HG02970 (cell line): ENCODE data around the gene HP1BP3.
A peak's percentile ranks its signal among the peaks of the same experiment; 100 is the strongest.

Source experiments
- ATAC-seq: cut with Tn5 transposase; IDR thresholded peaks from one replicate; pipeline ENCODE4 v1.9.1; 2021; ENCODE audit warnings: mild to moderate bottlenecking, moderate library complexity, moderate number of reproducible peaks; ENCODE audit not compliant: unreplicated experiment, low FRiP score

The HP1BP3 gene

DNA sequence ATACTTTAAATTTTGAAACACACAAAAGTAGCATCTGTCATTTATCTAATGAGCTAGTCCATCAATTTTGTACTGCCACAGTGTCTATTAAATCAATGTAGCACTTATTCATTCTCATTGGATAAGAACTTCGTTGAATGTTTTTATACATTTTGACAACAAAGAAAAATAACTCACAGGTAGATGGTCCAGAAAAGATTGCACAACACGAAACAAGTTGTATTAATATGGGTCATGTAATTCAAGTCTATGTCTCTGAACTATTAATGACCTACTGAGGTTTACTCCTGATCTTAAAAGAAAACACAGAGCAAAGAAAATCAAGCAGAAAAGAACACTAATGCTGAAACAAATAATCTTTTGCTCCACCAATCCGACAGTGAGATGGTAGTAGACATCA, 15.3 kb downstream of the HP1BP3 start:
- no peak for ATAC-seq

GRCh38 chr1:20770314-20771087, 16.6 kb downstream of the HP1BP3 start:
- no peak for ATAC-seq

GRCh38 chr1:20767271-20767670, 19.8 kb downstream of the HP1BP3 start:
- ATAC-seq: no peak

GRCh38 chr1:20763417-20763816, 23.7 kb downstream of the HP1BP3 start:
- no peak for ATAC-seq

DNA sequence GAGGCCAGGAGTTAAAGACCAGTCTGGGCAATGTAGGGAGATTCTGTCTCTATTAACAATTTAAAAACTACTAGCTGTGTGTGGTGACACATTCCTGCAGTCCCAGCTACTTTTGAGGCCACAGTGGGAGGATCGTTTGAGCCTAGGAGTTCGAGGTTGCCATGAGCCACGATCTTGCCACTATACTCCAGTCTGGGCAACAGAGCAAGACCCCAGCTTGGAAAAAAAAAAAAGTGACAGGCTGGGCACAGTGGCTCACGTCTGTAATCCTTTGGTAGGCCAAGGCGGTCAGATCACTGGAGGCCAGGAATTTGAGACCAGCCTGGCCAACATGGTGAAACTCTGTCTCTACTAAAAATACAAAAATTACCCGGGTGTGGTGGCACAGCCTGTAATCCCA, 26.8 kb downstream of the HP1BP3 start:
- no peak for ATAC-seq

DNA sequence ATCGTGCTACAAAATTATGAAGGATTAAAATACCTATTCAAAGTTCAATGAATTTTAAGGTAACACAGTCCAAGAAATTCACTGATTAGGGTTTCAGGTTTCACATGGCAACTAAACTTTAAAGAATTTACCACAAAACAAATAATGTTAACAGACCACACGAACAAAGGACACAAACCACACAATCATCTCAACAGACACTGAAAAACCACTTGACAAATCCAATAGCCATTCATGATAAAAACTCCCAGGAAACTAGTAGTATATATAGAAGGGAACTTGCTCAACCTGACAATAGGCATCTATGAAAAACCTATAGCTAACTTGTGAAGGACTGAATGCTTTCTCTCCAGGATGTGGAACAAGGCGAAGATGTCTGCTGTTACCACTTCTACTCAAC, 33.5 kb downstream of the HP1BP3 start:
- no peak for ATAC-seq

GRCh38 chr1:20751462-20751990, 35.6 kb downstream of the HP1BP3 start:
- no peak for ATAC-seq

DNA sequence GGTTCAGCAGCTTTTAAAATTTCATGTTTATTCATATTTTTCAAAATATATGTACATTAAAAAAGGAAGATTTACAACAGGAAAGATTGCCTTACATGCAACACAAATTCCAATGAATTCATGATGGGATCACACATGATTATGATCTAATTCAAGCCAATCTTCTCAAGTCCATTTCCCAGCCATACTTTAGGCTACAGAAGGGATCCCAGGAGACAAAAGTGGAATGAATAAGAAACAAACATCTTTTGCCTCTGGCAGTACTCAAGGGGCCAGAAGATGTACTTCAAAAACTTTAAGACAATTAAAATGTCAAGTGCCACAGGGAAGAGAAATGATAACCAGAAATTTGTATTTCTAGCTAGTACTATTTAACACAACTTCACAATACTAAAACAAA, 44.4 kb downstream of the HP1BP3 start:
- no peak for ATAC-seq

GRCh38 chr1:20740781-20741180, 46.3 kb downstream of the HP1BP3 start:
- no peak for ATAC-seq

DNA sequence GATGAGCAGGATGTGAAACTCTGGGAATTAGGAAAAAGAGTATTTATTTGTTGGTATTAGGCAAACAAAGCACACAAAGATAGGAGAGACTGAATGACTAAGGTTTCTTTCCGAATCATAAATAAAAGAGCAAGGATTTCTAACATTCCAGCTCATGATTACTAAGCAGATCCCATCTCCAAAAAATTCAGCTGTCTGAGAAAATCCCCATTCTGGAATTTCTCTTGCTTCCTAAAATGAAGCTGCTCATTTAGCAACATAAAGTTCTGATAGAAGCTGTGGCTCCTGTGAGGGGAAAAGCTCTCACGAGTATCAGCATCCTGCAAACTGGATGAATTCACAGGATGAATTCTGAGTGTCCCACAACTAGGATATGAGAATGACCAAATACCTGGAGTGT, 47.9 kb downstream of the HP1BP3 start:
- ATAC-seq: no peak

DNA sequence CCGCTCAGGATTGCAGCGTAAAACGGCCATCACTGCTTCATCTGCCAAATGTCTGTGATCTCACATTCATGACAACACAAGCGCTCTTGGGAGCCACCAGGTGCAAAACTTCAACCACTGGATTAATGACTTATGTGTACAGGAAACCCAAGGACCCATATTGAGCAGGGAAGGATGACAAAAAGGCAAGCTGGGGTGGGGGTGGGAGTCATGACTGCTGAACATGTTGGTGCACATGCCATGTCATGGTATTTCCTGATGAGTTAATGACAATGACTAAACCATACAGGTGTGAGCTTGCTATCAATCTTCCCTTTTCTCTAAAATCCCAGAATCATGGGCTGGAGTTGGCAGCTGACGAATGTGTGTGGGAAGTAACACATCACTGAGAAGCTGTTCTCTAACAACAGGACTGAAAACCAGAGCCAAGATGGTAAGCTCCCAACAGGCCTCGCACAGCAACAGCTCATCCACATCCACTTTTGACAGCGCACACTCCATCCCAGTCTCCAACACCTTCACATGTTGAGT, 51.5 kb downstream of the HP1BP3 start:
- no peak for ATAC-seq

DNA sequence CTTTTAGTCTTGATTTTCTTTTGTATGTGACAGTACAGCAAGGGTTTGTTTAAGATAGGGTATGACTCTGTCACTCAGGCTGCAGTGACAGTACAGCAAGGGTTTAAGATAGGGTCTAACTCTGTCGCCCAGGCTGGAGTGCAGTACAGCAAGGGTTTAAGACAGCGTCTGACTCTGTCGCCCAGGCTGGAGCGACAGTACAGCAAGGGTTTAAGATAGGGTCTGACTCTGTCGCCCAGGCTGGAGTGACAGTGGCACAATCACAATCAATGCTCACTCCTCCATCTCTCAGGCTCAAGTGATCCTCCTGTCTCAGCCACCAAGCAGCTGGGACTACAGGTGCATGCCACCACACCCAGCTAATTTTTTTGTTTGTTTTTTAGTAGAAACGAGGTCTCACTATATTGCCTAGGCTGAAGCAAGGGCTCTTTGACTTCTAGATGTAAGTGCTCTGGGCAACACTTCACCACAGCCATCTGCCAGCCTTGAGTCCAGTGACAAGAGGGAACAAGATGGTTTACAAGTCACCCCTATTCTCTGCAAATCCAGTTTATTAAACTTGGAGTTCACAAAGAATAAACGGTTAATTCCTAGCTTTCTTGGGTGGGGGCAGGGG, 53.6 kb downstream of the HP1BP3 start:
- no peak for ATAC-seq

GRCh38 chr1:20732588-20733359, 54.3 kb downstream of the HP1BP3 start, which contains the start of gene SH2D5:
SH2D5 (minus strand) TSS chr1:20732703; CDS start chr1:20728044, 4,659 bp downstream.
- peak; percentile 44 for ATAC-seq

DNA sequence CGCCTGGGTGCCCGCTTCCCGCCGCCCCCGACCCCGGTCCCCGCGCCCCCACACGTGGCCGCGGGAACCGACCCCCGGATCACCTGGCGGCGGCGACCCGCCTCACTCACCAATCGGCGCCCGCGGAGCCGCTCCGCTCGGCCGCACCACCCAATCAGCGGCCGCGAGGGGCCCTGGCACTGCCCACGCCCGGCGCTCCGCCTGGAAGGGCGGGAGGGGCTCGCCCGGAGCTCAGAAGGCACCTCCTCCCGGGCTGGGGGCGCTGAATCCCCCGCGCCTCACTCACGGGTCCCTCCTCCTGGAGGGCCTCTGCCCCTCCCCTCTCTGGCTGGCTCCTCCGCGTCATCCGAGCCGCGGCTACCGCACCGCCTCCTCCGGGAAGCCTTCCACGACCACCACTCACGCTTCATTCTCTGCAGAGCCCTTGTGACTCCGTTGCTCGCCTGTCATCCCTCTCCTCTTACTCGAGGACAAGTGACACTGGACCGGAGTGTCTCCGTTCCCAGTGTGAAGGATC, 55.0 kb downstream of the HP1BP3 start:
- peak; percentile 39 for ATAC-seq

GRCh38 chr1:20731057-20731991, 55.8 kb downstream of the HP1BP3 start:
- ATAC-seq: no peak

DNA sequence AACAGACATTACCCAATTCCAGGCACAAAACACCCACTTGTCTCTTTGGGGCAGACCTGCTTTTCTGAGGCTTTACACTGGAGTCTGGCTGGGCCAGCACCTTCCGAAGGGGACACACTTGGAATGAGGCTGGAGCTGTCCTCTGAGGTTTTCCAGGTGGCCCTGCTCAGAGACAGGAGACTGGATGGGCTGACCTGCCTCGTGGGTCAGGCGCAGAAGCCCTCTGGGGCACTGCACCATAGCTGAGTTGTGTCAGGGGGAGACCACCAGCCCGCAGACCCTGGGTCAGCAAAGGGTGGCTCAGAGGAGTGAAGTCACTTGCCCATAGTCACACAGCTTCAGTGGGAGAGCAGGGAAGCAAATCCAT, 56.4 kb downstream of the HP1BP3 start:
- no peak for ATAC-seq

DNA sequence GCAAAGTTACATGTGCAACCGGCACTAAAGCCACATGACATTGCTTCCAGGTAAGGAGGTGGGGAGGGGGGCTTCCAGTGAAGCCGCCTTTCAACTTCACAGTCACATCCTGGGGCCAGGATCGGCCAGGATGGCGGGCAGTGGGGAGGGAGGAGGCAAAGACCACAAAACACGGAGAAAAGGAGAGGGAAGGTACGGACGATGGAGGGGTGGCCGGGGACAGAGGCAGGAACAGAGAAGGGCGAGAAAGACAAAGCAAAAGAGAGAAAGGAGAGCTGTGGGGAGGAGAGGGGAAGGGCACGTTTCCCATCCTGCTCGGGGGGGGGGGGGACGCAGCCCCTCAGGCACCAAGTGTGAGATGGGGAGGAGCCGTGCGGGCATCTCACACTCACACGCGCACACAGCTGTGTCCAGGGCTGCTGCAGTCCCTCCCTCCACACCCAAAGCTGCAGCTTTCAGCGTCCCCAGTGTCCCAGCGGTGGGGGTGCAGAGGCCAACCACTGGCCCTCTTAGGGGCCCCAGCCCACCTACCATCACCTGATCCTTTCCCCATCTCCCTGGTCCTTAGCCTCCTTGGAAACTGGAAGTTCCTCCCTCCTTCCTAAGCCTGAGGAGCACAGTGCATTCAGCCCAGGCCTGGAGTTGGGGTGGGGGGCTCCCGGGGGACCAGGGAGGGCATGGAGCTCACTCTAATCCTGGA, 57.0 kb downstream of the HP1BP3 start:
- ATAC-seq: no peak

DNA sequence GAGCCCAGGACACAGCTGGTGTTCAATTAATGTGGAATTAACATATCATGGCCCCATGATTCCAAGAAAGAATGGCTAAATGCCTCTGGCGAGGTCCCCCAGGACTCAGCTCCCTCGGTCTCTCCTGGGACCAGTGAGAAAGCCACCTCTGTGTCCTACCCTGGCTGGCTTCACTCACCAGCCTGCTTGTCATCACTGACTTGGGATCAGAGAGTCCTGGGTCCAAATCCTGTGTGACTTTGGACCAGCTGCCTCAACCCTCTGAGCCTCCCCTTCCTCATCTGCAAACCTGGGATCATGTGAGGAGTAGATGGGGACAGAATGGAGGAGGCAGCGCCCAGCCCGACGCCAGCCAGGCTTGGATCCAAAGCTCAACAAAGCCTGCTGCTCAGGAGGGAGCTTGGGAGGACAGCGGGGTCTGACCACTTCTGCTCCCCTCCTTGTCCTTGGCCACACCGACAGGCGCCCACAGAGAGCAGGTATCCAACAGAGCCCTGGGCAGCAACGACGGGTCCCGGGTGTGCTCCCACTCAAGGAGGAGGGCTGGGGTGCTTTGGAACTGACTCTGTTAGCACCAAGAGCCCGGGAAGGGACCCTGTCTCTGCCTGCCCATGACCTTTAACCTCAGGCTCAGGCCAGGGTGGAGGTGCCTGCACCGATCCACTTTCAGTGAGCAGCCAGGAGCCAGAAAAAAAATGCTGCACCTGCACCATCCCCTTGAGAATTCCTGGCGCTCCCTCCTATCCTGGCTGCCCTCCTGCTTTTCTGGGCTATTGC, 57.8 kb downstream of the HP1BP3 start:
- ATAC-seq: no peak
